Epithelial cell of esophagus (primary cell): ENCODE results near the gene STAM2.

Experiments used
- DNase-seq: peaks from one replicate; pipeline ENCODE4 v3.0.0; 2010; ENCODE audit warnings: low read depth
- H3K4me3 ChIP-seq: 2 replicates; pipeline ENCODE4 v1.5.1; 2011; ENCODE audit warnings: mild to moderate bottlenecking, low read length, control low read depth
- TF ChIP-seq, protein P1 (sequence below): IDR thresholded peaks from 2 replicates; pipeline ENCODE4 v1.5.1; 2011; ENCODE audit warnings: low read depth, mild to moderate bottlenecking, low read length, control low read depth, inconsistent platforms; ENCODE audit not compliant: insufficient read depth; ENCODE audit errors: missing control alignments

The STAM2 gene

GRCh38 chr2:152099367-152100050, 76.1 kb downstream of the STAM2 start:
- DNase-seq: peak; percentile 3
- TF ChIP-seq, protein P1, sequence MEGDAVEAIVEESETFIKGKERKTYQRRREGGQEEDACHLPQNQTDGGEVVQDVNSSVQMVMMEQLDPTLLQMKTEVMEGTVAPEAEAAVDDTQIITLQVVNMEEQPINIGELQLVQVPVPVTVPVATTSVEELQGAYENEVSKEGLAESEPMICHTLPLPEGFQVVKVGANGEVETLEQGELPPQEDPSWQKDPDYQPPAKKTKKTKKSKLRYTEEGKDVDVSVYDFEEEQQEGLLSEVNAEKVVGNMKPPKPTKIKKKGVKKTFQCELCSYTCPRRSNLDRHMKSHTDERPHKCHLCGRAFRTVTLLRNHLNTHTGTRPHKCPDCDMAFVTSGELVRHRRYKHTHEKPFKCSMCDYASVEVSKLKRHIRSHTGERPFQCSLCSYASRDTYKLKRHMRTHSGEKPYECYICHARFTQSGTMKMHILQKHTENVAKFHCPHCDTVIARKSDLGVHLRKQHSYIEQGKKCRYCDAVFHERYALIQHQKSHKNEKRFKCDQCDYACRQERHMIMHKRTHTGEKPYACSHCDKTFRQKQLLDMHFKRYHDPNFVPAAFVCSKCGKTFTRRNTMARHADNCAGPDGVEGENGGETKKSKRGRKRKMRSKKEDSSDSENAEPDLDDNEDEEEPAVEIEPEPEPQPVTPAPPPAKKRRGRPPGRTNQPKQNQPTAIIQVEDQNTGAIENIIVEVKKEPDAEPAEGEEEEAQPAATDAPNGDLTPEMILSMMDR: no peak
- peak overlapping the region; percentile 48 for H3K4me3 ChIP-seq

DNA sequence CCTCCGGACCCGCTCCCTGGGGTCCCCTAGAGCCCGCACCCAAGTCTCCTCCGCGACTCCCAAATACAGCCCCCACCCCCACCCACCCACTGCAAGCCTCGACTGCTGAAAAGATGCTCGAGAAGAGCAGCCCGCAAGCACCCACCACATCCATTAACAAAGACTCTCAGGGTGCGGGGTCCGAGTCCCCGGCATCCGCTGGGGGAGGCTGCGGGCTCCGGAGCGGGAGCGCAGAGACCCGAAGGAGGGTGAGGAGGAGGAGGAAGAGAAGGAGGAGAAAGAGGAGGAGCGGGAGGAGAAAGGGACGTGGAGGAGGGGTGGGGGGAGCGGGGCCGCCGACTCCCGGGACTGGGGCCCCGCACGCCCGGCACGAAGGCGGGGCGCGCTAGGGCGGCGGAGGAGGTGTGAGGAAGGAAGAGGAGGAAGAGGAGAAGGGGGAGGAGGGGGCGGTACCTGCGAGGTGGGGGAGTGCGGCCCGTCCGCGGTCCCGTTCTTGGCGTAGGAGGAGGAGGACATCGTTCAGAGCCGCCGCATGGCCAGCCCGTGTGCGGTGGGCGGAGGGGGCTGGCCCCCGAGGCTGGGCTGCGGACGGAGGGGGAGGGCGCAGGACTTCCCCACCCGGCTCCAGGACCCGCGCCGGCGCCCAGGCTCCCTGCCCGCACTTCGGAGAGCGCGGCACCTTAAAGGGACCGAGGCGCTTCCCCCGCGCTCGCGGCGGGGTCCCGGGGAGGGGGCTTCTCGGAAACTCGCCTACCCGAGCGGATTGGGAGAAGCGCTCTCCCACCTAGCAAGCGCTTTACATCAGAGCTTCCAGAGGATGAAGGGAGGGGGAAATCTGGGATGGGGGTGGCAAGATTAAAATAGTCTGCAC, 76.8 kb downstream of the STAM2 start, which contains the start of gene CACNB4:
Gene CACNB4 (minus strand): TSS at position 549 of the 871 bp plus-strand sequence.
- H3K4me3 ChIP-seq: peak within 1 kb of the TSS; percentile 48
- TF ChIP-seq, protein P1: no peak
- no peak for DNase-seq

- DNase-seq: peak; percentile 9
- peak overlapping the region; percentile 48 for H3K4me3 ChIP-seq
- TF ChIP-seq, protein P1: no peak
These were observed 77.6 kb downstream of the STAM2 start for GRCh38 chr2:152097801-152098495.

DNA sequence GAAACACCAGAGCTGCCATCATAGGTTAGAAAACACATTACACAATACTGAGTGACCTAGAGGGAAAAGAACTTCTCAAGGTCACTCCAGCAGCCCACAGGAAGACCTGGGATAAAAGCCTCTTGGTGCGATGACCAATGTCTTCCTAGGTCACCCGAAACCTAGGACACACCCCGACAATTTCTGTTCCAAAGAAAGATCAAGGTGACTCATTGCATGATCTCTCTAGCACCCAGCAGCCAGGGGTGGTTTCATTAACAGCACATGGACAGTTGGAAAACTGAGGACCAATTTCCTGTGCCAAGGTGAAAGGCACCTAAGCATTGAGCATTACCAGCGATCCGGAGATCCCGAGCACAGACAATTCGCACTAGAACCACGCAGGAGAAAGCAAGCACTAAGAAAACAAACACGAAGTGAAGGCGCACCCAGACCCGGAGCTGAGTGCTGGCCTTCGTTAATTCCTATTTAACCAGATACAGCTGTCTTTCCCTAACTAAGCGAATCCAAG, 78.2 kb downstream of the STAM2 start:
- TF ChIP-seq, protein P1: no peak
- peak overlapping the region; percentile 48 for H3K4me3 ChIP-seq
- DNase-seq: peak; percentile 52

DNA sequence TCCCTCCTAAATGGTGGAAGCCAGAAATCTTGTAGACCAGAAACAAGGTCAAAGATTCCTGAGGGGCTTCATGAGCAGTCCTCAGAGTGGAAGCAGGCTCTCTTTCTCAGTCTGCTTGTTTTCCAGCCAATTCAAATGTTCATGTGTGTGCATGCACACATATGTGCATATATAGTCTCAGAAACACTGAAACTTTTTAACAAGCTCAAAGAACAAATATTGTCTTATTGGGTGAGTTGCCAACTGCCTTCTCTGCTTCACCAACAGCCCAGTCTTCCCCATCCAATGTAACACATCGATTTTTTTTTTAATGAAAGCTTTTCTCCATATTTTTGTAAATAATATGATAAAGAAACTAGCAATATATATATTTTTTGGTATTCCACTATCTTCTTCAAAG, 80.4 kb downstream of the STAM2 start:
- no peak overlapping the region for H3K4me3 ChIP-seq
- TF ChIP-seq, protein P1: no peak
- DNase-seq: no peak

DNA sequence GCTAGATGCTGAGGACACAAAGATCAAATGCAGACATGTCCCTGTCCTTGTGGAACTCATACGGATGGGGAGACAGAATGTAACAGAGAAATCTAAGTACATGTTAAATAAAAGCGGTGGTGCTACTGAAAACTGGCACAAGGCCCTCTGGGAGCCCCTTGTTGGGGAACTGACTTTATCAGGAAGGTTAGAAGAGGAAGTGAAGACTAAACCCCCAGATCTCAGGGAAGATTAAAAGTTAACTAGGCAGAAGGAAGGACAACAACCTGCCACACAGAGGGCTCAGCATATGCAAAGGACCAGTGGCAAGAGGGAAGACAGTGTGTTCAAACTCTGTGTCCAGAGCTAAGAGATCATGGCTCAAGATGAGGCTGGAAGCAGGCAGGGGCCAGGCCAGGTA, 81.5 kb downstream of the STAM2 start:
- no peak for DNase-seq
- no peak overlapping the region for H3K4me3 ChIP-seq
- TF ChIP-seq, protein P1: no peak
